Hematopoietic multipotent progenitor cell (in vitro differentiated cells): ENCODE results near the gene DHCR24. TPM values are rescaled to one million over a fixed set of nuclear protein-coding genes. Genes with fewer than 3 reads are reported as not detected.

Source experiments
- DNase-seq, 3 donors: peaks; one replicate each; pipeline ENCODE4 v3.0.0-alpha.2; 2011 to 2015; ENCODE audit warnings: low read depth in 2 of 3, low spot score in 2 of 3
- total RNA-seq: library from RNA; depleted of rRNA; stranded (reverse); fragments of >200 nt; gene quantifications from one replicate; pipeline ENCODE4 v1.2.3, GENCODE V29; 2012

DHCR24 gene
- total RNA-seq, 1 donor: 51.4 TPM

DNA sequence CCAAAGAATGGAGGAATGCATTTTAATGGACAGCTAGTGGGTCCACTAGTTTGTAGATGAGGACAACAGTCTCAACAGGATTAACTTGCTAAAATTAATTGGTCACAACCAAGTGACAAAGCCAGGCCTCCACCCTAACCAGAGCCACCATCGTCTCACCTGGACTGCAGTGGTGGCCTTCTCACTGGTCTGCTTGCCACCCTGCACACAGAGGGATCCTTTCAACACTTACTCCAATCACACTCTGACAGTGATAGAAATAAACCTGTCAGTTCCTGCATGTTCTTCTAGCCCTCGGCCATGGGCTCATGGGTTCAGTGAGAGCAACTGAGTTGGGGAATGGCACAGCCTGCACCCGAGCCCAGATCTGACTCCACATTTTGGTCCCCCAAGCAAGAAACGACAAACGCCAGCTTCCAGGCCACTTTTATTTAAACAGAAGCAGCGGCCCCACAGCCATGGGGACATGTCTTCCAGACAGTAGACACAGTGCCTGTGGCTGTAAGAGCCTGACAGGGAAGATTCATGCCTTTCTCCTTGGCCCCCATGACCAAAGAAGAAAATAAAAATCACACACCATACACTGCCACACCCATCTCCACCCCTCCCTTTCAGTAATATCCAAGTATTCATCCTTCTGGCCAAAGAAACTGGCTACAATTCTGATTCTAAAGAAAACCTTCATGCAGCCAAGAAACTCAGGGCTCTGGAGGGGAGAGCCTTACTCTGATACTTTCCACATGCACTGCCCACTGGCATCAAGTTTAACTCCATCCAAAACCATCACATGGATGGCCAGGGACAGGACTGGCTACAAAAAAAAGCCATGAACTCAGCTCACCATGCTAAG, 37.6 kb downstream of the DHCR24 start:
- no peak for DNase-seq

DNA sequence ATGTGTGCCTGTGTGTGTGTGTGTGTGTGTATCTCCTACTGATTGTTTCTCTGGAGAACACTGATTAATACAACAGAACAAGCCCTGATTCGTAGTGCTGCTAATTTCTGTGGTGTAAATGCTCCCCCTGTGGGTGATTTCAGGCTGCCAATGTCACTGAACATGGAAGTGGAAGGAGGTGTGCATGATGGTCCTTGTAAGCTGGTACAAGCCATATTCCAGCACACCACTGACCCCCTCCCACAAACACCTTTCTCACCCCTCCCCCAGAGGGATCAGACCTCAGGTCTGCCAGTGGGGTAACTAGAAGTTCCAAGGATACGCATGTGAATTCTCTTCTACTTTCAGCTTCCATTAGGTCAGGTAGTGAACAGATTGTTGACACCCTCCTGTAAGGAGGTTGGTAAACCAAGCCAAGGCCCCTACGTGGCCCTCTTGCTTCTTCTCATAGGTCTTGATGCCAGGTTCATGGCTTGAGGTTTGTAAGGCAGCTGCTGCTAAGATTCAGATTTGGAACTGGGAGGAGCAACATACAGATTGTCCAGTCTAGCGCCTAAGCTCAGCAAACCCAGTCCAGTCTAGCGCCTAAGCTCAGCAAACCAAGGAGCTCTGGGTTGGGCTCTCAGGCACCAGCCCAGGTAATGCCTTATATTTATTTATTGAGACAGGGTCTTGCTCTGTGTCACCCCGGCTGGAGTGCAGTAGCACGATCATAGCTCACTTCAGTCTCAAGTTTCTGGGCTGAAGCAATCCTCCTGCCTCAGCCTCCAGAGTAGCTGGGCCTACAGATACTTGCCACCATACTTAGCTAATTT, 38.7 kb downstream of the DHCR24 start:
- DNase-seq: no peak

GRCh38 chr1:54846716-54847284, 40.2 kb downstream of the DHCR24 start:
- DNase-seq: no peak

DNA sequence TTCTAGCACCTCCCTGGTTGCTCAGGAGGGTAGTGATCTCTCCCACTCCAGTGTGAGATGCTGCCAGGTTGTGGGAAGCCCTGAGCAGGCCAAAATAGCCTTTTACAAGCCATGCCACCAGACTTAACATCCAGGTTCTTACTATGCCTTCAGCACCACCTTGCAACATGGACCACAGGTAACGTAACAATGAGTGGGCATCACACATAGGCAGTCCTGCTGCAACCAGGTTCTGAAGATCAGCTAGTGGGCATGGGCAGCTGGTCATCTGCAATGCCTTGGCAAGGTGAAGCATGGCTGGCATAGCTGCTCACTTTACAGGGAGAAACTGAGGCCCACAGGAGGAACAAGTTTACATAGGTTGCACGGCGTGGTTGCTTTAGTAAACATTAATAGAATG, 40.7 kb downstream of the DHCR24 start:
- DNase-seq: no peak

DNA sequence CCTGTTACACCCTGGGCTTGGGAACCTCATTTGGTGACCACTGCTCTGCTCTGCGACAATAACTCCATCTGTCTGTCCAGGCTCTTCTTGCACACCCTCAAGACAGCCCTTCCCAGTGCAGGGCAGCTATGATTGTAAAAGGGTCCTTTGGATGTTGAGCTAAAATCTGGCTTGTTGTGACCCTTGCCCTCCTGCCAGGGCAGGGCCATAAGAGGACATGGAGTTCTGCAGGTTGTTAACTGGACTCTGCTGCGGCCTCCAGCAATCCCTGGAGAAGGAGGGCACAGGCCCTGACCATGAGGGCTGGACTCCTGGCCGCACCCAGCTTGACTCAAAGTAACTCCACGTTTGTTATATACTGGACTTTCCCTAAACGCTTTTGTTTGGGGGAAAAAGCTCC, 41.2 kb downstream of the DHCR24 start:
- DNase-seq: no peak

DNA sequence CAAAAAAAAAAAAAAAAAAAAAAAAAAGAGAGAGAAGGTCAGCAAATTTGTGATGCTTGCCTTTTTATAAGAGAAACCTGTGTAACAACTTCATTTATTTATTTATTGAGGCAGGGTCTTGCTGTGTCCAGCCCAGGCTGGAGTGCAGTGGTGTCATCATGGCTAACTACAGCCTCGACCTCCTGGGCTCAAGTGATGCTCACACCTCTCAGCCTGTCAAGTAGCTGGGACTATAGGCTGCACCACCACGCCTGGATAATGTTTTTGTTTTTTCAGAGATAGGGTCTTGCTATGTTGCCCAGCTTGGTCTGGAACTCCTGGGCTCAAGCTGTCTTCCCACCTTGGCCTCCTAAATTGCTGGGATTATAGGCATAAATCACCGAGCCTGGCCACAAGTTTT, 42.4 kb downstream of the DHCR24 start:
- DNase-seq: no peak

GRCh38 chr1:54843449-54843848, 43.5 kb downstream of the DHCR24 start:
- DNase-seq: no peak

GRCh38 chr1:54842963-54843362, 44.0 kb downstream of the DHCR24 start:
- DNase-seq: no peak

- DNase-seq: no peak
Observed at GRCh38 chr1:54842206-54842915, 44.6 kb downstream of the DHCR24 start.

GRCh38 chr1:54839824-54840223, 47.2 kb downstream of the DHCR24 start:
- DNase-seq: no peak

DNA sequence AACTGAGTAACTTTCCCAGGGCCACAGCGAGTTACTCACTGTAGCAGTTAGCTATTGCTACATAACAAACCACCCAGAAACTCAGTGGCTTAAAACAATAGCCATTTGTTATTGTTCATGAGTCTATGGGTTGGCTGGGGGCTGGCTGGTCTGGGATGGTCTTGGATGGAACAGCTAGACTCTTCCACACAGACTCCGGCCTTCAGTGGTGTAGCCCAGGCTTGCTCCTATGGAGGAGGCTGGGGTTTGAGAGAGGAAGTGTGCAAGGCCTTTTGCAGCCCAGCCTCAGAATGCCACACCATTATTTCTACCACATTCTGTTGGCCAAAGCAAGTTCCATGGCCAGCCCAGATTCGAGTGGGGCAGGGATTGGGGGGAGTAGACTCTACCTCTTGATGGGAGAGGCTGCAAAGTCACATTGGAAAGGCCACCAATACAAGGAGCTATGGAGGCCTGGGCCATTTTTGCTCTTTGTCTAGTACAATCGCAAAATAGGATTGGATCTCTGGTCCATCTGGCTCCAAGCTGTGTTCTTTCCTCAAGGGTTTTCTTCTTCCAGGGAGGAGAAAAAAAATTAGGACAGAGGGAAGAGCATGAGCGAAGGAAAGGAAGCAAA, 48.3 kb downstream of the DHCR24 start:
- DNase-seq: no peak

DNA sequence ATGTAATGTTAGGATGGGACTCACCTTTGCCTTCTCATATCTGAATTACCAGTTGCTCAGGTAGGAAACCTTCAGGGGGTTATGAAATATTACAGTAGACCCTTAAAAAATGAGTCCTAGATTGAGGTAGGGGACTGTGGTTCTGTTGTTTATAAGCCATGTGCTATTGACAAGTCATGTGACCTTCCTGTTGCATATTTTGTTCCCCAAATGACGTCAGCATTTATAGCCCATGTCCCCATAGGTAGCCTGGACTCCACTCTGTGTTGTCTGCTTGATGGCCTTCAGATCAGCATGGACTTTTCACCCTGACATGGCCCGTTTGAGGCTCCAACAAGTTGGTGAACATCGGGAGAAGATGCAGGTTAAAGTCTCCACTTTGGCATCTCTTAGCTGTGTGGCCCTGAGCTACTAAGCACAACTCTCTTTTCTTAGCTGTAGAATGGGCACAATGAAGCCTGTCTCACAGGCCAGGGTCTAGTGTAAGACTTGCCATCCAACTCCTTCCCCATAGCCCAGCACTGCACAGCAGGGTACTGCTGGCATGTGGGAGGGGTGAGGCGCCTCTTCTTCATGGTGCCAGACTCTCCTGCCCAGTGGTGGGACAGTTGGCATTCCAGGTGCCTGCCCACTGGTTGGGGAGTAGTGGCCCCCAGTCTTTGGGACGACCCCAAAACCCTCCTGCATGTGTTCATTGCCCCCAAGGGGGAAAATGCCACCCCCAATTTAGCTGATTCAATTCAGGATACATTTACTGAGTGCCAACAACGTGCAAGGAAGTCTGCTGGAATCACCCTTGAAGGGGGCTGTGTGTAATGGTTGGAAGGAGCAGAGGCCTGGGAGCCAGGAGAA, 49.8 kb downstream of the DHCR24 start:
- DNase-seq: no peak

GRCh38 chr1:54836594-54836993, 50.4 kb downstream of the DHCR24 start:
- DNase-seq: no peak

GRCh38 chr1:54835970-54836369, 51.0 kb downstream of the DHCR24 start:
- no peak for DNase-seq

DNA sequence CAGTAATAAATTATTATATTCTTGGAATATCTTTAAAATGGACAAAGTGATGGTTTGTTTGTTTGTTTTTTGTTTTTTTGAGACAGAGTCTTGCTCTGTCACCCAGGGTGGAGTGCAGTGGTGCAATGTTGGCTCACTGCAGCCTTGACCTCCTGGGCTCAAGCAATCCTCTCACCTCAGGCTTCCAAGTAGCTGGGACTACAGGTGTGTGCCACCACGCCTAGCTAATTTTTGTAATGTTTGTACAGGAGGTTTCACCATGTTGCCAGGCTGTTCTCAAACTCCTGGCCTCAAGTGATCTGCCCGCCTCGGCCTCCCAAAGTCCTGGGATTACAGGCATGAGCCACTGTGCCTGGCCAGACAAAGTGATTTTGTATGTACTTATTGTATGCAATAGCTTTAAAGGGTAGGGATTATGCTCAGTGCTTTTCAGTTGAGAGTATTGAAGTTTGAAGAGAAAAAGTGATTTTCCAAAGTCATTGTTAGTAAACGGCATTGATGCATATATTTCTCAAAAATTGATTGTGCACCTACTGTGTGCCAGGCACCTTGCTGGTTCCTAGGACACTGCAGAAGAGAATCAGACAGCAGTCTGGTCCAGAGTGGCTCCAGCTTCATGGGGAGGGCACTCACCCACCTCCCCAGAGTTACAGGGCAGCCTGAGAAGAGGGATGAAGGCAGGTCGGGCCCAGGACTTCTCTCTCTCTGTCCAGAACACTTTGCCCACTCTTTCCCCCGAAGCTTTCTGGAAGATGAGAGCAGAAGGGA, 51.7 kb downstream of the DHCR24 start:
- DNase-seq: no peak

GRCh38 chr1:54834007-54834541, 52.9 kb downstream of the DHCR24 start:
- no peak for DNase-seq

DNA sequence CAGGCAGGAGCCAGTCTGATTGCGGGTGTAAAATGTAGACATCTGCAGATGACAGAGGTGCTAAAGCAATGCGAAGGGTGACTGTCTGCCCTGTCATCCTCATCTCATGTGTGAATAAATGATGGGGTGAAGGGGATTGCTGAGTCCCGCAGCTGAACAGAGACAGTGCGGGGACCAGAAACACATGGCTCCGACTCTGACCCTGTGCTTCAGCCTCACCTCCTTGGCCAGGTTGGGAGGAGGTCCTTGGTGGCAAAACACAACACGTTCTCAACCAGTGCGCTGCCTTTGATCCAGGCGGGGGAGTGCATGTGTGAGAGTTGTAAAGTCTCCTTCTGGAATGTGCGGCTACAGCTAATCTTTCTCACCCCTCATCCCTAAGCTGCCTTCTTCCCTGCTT, 53.9 kb downstream of the DHCR24 start:
- no peak for DNase-seq

GRCh38 chr1:54826226-54826816, 60.7 kb downstream of the DHCR24 start:
- no peak for DNase-seq
